ENCODE measurements around the gene MTRF1.

MTRF1 gene, protein sequence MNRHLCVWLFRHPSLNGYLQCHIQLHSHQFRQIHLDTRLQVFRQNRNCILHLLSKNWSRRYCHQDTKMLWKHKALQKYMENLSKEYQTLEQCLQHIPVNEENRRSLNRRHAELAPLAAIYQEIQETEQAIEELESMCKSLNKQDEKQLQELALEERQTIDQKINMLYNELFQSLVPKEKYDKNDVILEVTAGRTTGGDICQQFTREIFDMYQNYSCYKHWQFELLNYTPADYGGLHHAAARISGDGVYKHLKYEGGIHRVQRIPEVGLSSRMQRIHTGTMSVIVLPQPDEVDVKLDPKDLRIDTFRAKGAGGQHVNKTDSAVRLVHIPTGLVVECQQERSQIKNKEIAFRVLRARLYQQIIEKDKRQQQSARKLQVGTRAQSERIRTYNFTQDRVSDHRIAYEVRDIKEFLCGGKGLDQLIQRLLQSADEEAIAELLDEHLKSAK

DNA sequence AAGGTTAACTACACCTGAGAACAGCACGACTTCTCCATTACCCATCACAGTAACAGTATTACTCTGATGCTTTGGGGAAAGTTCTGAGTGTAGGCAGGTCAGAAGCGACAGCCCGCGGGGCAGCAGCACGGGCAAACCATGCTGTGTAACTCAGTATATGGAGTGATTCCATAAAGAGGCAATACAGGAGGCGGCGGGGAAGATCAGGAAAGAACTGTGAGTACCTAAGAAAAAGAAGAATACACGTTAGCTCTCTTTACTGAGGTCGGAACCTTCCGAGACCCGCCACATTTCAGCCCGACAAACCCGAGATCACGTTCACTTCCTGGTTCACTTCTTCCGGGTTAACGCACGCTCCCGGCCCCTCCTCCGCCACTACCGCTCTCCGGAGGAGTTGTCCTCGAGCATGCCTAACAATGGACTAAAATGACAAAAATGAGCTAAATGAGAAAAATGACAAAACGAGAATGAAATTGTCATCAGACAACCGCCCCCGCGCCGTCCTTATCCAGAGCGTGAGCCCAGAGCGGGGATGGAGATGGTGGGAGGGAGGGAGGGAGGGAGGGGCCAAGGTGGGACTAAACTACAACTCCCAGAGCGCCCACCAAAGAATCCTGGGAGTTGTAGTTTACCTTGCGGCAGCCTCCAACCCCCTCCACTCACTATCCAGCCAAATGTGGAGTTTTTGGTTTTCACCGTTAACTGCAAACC, at the start of gene MTRF1:
Gene MTRF1, minus strand, starts transcription at position 316 of the 711 bp plus-strand sequence. CDS start 2,669 bp downstream, outside the sequence.
- DNase-seq = peak; percentile 78

DNA sequence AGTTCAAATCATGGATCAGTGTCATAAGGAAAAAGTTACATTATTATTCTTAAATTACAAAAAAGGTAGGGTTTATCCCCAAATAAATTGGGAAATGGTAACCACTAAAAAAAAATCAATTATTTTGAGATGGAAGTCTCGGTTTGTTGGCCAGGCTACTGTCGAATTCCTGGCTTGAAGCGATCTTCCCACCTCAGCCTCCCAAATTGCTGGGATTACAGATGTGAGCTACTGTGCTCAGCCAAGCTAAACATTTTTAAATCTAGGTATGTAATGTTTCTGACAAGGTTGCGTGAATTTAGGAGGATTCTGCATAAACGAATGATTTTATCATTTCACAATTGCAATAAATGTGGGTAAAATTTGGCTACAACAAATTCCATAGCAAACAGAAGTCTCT, 49.7 kb upstream of the MTRF1 start:
- no peak for DNase-seq

DNA sequence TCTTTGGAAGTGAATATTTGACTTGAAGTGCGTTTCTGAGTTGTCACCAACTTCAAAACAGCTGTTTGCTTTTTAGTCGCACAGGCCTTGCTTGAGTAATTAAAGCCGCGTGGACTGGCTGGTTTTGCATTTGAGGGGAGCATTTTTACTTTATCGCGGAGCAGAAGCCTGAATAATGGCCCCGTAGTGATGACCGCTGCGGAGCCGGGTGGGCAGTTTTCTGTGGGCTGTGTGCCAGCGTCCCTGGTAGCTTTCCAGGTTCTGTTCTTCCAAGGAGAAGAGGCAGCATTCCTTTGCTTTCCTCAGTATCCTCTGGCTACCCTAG, 48.8 kb upstream of the MTRF1 start:
- DNase-seq = peak; percentile 6

DNA sequence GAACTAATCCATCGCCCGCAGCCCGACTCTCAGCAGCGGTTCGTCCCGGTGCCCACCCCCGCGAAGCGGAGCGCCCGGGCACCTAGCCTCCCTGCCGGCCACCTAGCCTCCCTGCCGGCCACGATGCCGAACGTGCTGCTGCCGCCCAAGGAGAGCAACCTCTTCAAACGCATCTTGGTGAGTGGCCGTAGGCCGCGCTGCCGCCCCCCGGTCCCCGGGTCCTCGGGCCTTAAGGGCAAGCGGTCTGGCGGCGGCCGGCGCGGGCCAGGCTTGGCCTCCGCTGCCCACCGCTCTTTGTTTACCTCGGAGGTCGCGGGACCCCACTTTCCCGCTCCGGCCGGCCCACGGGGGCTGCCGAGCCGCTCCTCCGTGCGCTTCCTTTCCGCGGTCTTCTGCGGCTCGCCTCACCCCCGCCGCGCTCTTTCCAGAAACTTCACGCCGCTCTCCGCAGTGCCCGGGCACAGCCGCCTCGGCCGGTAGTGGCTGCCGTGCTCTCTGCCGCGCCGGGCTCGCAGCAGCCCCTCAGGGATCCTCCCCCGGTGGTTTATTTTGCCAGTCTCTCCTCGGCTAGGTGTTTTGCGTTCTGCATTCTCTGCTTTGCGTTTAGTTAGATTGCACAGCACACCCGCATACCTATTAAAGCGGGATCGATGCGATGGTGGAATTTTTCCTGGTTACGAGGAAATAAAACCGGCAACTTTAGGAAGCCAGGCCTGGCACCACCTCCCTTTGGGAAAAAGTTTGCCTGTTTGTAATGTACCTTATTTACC, 48.2 kb upstream of the MTRF1 start:
- DNase-seq = peak; percentile 18

DNA sequence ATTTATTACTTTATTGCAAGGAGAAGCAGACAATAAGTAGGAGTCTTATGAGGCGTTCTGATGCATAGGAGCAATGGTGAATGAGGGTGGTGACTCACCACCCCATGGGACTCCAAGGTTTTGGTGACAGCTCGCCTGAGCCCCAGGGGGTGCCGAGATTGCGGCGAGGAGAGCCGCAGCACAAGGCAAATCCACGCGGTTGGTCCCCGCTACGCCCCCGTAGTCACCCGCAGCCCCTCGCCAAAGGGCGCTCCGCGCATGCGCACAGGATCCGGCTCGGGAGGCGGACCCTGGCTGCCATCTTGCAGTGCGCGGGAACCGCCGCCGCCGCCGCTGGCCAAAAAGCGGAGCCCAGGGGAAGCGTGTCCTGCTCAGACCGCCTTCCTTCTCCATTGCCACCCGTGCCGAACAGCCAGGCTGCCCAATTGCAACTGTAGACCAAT, 47.6 kb upstream of the MTRF1 start, which contains the start of gene NAA16:
Gene NAA16, plus strand, starts transcription at position 305 of the 443 bp plus-strand sequence. CDS start 262 bp downstream, outside the sequence.
- DNase-seq = peak; percentile 78

DNA sequence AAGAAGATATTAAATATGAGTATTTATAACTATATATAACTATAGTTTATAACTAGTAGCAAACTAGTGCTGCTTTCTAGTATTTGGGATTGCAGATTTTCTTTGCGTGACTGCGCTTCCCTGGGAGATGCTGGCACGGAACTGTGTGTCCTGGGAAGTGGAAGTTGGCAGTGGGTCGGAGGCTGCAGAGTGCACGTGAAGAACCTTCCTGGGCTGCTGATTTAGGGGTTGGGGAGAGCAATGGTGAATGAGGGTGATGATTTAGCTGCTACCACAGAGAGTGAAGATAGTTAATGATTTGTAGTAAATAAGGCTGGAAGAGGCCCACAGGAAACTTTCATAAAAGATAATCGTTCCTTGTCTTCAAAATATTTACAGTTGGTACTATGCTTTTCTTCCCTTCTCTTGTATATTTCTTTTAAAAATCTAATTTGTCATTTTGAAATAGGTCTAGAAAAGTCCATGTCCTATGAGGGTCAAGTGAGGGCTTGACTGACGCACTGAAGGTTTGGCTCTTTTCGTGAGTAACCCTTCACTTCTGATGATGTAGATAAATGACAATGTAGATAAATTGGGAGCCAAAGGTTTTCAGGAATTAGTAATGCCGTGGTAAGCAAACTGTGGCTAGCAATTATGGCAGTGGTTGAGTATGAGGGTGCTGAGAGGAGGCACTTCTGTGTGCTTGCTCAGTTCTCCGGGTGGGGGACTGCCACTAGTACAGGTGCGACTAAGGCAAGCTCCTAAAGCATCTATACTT, 44.7 kb upstream of the MTRF1 start:
- no peak for DNase-seq

DNA sequence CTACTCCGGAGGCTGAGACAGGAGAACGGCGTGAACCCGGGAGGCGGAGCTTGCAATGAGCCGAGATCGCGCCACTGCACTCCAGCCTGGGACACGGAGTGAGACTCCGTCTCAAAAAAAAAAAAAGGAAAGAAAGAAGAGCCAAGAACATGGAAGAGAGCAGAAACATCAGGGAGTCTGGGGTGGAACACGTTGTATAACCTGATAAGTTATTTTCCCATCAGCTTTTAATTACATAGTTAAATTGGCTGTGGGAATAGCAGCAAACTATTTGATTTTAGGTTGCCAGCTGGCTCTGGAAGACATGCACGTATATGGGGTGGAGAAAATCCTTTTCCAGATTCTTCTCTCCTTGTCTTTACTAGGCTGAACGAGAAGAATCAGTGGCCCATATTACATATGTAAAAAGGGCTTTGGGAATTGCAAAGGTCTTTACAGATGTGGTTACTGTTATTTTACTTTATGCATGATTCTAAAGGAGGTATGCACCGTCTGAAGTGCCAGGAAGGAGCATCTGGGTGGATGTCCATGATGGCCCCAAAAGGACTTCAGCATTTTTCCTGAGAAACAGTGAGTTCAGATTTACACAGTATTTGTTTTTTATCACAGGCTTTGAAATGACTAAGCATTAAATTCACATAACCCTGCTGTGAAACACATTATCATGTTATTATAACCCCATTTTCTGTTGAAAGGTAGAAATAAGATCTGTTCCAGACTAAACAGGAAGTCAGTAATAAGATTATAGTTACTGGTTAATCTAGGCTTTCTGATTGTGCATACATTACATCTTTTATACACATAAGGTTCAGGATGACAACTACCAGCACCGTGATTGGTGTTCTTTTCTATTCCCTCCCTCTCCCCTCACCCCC, 43.1 kb upstream of the MTRF1 start:
- DNase-seq = no peak

DNA sequence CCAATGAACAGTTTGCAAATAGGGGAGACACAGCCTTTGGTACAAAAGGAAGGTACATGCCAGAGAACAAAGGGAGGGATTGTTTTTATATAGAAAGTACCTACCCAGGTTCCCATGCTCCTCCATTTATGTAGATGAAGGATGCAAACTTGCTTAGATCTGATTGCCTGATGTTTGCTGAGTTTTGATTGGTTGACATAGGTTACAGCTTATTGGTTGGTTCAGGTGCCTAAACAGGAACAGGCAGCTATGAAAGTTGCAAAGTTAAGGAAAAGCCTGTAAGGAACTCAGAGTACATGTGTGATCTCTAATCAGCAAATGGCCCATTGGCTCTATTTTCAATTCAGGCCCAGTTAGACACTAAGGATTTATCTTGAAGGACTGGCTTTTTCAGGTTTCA, 41.2 kb upstream of the MTRF1 start:
- DNase-seq = no peak

DNA sequence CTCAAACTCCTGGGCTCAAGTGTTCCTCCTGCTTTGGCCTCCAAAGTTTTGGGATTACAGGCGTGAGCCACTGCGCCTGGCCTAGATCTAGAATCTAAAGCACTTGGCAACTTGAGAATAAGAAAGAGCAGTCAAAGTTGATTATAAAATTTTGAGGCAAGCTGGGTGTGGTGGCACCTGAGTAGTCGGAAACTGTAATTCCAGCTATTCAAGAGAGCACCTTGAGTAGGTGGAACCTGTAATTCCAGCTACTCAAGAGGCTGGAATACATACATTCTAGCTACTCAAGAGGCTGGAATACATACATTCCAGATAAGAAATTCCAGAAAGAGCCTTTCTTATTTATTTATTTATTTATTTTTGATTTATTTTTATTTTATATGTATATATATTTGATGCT, 39.4 kb upstream of the MTRF1 start:
- no peak for DNase-seq

DNA sequence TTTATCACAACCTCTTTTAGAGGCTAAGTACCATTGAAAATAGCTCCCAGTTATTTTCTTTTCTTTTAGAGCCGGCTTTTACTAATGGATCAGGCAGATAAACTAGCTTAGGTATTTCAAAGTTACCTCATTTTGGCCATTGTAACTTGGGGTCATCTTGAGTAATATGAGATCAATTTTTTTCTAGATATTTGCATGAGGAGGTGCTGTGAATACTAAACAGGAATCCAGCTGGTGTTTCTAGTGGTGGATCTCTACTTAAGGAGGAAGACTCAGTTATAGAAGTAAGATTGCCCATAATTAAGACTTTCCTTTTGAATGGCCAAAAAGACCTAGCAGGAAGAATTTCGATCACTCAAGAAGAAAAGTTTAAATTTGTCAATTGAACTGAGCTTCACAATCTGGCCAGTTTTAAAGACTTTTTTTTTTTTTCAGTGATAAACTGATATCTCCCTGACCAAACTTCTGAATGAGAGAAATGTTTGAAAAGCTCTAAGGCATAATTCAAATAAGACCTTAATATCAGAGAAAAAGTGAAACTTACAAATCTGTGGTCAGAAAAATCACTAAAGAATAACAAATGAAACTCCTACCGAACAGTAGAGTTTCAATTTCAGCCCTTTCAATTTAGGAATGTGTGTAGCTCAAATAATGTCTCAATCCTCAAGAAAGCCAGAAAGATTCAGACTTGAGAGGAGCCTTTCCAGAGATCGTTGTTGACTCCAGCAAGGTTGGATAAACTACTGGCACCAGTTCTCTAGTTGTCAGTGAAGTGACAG, 36.1 kb upstream of the MTRF1 start:
- DNase-seq = no peak

DNA sequence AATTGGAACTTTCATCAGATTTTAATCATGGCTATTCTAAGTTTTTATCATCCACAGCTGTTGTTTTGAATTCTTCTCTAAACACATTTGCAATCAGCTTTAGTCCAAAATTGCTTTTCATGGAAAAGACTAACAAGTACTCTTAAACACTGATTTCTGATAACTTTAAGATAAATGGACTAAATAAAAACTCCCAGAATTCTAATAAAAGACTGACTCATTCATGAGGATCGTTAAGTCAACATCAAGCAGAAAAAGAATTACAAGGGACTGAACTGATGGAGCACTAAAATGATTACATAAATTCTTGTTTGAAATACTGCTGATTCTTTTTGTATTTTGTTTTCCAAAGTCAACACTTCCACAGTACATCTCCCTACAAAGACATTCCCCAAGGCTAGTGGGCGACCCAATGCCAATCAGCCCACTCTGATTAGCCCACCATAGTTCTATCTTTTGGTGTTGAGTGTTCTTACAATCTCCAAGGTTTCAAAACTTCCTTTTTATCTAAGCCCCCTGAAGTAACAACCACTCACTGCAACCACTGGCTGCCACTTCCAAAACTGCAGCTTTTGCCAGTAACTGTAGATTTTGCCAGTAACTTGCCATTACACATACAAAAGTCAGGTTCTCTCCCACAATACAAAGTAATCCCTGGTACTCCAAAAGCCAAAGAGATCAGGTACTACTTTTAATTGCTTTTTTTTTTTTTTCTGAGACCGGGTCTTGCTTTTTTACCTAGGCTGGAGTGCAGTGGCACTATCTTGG, 33.7 kb upstream of the MTRF1 start:
- no peak for DNase-seq

DNA sequence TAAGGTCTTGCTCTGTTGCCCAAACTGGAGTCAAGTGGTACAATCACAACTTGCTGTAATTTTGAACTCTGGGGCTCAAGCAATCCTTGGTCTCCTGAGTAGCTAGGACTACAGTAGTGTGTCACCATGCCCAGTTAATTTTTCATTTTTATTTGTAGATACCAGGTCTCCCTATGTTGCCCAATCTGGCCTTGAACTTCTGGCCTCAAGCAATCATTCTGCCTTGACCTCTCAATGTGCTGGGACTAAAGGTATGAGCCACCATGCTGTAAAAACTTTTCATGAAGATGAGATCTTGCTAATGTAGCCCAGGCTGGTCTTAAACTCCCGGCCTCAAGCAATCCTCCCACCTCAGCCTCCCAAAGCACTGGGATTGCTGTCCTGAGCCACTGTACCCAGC, 32.6 kb upstream of the MTRF1 start:
- DNase-seq = no peak

DNA sequence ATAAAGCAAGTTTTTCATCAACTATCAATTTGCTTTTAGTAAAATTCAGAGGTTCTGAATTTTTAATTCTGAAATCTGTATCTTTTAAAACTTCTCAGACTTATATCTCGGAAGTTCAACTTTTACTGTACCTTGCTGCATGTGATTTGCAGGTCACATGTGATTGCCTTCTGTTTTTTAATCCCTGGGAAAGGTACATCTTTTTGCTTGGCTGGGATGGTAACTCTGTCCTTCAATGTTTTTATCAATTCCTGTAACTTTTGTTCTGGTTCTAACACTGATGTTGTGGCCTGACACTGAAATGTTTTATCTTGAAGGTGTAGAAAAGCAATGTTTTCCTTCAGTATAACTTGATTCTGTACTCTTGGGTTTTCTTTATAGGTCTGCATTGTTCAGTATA, 31.5 kb upstream of the MTRF1 start:
- DNase-seq = no peak

DNA sequence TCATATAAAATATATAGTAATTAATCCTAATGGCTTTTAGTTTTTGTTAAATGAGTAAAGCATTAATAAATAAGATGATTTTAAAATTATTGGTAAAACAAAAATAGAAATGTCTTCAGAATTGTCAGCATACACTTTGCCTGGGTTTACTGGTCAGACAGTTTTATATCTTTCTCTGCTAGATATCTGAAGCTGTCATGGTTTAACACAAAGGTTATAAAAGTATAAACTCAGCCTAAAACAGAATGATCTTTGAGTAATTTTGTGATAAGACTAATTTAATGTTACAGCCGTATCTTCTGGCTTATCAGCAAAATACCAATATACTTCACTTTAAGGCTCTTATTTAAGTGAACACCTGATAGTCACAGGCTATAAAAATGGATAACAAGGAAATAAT, 29.9 kb upstream of the MTRF1 start:
- no peak for DNase-seq

DNA sequence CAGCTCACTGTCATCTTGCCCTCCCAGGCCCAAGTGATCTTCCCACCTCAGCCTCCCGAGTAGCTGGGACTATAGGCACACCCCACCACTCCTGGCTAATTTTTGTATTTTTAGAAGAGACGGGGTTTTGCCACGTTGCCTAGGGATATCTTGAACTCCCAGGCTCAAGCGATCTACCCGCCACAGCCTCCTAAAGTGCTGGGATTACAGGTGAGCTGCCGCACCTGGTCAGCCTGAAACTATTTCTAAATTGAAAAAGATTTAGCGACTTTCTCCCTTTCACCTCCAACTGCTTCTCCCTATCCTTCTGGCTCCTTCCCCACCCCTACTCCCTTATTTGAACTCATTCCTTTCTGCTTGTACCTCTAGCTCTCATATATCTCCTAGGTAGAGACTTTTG, 27.9 kb upstream of the MTRF1 start:
- DNase-seq = no peak

DNA sequence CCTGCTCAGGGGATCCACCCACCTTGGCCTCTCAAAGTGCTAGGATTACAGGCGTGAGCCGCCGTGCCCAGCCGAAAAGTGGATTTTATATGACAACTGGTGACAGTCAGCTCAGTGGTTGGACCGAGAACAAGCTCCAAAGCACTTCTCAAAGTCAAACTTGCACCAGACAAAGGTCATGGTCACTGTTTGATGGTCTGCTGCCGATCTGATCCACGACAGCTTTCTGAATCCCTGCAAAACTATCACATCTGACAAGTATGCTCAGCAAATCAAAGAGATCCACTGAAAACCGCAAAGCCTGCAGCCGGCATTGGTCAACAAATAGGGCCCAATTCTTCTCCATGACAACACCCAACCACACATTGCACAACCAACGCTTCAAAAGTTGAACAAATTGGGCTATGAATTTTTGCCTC, 26.1 kb upstream of the MTRF1 start:
- no peak for DNase-seq

DNA sequence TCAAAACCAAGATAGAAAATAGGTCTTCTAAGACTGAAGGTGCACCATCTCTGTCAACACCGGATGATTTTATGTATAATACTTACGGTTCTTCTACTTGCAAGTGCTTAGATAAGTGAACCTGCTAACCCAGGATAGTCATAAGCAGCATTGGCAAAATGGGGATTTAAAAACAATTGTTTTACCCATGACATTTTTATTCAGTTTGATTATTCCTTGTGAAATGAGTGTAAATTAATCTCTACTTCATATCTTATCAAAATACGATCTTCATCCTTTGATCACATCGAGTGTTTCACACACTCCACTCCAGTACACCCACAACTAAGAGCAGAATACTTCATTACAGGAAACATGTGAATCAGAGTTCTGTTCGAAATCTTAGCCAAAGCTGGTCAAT, 23.0 kb upstream of the MTRF1 start:
- DNase-seq = no peak

DNA sequence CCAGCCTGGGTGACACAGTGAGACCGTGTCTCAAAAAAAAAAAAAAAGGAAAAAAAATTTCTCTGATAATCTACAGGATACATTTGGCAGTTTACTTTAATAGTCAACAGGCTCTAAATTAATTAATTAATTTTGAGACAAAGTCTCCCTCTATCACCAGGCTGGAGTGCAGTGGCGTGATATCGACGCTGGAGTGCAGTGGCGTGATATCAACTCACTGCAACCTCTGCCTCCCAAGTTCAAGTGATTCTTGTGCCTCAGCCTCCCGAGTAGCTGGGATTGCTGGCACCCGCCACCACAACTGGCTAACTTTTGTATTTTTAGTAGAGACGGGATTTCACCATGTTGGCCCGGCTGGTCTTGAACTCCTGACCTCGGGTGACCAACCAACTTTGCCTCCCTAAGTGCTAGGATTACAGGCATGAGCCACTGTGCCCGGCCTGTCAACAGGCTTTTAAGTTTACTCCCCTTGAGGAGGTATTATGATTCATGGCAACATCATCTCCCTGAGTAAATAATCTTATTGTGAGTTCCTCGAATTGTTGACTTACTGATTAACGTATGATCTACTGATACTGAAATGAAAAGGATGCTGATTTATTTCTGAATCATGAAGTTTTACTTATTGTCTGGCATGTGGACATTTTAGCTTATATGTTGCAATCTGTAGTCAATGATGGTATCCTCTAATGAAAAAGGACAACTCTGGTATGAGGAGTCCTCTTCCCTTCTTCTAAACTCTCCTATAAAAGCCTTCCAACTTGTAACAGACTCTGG, 21.3 kb upstream of the MTRF1 start:
- DNase-seq = no peak

DNA sequence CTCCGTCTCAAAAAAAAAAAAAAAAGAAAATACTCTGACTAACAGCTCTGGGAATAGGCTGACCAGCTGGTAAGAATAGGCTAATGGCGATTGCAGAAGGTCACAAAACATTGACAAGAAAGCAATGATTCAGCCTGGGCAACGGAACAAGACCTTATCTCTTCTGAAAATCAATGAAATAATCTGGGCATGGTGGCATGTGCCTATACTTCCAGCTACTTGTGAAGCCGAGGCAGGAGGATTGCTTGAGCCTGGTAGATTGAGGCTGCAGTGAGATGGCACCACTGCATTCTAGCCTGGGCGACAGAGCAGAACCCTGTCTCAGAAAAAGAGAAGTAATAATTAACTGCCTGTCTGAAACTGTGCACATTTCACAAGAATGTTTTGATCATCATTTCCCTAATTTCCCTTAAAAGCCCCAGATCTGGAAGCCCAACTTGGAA, 18.8 kb upstream of the MTRF1 start:
- no peak for DNase-seq
